T-helper 1 cell treated with Interleukin-12 subunit alpha and Interleukin-12 subunit beta and Interleukin-4 antibody, amounts not matched to agents 30 ng/mL and 1 ng/mL, for 36 hours (primary cell): ENCODE measurements around the gene MRPL45. TPM values are rescaled to one million over a fixed set of nuclear protein-coding genes. Genes with fewer than 3 reads are reported as not detected.
"Not testable (repeated sequence)": the region's sequence is repeated elsewhere in the genome, so short reads cannot be mapped to it uniquely, and the experiment has no call there.

Experiments
- intact Hi-C: fragments of 100-400 bp; cut with micrococcal nuclease; formaldehyde crosslinking; loops from one replicate; pipeline ENCODE4 v1.15.1; 2024
- total RNA-seq: library from RNA; stranded (reverse); gene quantifications from 2 replicates; pipeline ENCODE4 v1.2.3, GENCODE V29; 2022

The MRPL45 gene
- total RNA-seq, result 26.0 and 26.8 TPM in 2 replicates

DNA sequence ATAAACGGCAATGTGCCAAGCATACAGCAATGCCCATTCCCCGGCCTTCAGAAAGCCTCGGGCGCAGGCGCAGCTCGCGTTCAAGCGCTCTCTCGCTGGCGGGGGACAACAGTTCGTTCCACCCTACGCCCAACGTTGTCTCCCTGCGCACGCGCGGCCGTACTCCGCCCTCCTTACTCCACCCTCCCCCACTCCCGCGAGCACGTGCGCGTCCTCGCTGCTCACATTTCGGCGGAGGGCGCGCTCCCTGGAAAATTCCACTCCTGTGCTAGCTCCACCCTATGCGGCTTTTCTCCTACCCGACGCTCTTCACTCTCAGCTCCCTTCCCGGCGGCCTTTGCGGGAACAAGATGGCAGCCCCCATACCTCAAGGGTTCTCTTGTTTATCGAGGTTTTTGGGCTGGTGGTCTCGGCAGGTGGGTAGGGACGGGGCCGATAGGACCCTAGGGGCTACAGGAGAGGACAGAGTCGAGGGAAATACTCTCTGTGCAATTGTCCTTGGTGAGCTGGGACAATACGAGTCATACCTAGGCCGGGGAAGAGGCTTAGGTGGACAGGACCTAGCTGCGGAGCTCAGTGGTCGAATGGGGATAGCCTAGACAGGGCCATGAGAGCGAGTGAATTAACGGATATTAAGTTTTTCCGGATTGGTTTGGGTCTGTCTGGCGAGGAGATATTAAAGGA, at the start of gene MRPL45:
Gene MRPL45 (plus strand): TSS at position 335 of the 684 bp plus-strand sequence. CDS start 16 bp downstream, at position 351.
- intact Hi-C loops, result loop anchor here (2.0 kb wide), 1 partner anchor 54 kb away; the partner anchor contains the start of gene SOCS7

DNA sequence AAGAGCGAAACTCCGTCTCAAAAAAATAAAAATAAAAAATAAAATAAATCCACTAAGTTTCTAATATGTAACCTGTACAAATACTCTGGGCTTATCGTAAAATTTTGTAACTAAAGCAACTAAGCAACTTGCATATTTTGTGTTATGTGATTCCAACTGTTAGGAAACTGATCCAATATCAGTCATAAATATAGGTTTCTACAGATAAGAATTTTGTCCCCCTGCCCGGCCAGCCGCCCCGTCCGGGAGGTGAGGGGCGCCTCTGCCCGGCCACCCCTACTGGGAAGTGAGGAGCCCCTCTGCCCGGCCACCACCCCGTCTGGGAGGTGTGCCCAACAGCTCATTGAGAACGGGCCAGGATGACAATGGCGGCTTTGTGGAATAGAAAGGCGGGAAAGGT, 43.8 kb upstream of the MRPL45 start:
- intact Hi-C loops, result not testable (repeated sequence)

DNA sequence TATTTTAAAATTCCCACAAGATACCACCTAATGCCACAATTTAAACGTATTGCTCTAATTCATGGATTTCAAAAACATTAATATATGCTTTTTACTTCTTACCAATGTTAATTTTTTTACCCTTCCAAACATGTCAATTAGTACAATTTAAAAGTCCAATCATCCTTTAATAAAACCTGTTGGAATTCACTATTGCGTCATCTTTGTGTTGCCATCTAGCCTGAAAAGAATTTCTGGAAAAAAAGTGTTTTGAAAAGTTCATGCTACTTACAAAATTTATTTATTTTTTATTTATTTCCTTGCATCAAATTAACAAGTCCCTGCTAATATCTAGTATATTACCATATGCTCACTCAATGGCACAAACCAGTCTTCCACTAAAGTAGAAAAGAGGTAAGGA, 42.6 kb upstream of the MRPL45 start:
- intact Hi-C loops, result not testable (repeated sequence)

DNA sequence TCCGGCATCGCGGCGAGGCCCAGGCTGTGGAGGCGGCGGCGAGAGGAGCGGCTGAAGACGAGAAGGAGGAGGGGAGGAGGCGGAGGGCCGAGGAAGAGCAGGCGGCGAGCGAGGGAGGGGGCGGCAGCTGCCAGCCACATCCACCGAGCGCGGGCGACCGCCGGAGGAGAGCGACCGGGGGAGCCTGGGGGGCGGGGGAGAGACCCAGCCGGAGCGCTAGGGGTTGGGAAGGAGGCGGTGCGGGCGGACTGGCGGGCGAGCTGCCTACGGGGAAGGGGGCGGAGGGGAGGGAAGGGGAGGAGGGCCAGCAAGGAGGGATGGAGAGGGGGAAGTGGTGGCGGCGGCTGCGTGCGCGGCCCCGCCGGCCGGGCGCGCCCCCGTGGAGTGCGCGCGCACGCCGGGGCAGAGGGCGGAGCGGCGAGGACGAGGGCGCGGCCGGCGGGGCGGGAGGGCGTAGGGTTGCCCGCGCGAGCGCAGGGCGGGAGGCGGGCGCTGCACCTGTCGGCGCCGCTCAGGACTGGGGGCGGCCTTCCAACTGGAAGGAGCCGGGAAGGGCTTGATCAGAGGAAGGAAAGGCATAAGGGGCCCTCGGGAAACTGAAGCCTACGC, 39.9 kb upstream of the MRPL45 start:
- intact Hi-C loops, result not testable (repeated sequence)

DNA sequence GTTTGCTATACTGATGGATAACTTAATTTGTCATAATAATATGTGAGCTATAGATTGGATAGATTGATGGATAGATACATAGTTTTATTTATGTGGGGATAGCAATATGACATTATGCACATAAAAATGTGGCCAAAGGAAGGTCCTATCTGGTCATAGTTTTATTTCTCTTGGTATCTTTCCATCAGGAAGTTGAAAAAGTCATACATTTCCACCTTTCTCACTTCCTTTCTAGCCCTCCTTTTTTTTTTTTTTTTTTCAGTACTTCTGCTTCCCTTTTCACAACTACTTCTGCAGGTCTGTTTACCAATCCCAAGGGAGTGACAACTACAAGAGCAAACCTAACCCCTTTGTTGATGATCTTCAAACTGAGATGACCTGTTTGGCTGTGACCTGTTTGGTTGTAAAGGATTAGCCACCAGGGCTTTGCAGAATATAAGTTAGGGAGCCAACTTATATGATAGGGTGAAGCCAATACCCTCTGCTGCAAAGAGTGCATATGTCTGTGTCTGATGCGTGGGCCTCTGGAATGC, 30.9 kb upstream of the MRPL45 start:
- intact Hi-C loops, result not testable (repeated sequence)

DNA sequence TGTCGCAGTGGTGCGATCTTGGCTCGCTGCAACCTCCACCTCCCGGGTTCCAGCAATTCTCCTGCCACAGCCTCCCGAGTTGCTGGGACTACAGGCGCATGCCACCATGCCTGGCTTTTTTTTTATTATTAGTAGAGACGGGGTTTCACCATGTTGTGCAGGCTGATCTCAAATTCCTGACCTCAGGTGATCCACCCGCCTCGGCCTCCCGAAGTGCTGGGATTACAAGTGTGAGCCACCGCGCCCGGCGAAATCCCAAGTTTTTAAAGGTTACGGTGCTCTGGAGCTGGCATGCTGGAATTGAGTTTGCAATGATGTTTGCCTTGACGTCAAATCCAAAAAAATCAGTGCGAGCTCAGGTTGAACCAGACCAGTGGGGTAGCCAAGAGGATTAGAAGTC, 30.4 kb upstream of the MRPL45 start:
- intact Hi-C loops, result not testable (repeated sequence)

DNA sequence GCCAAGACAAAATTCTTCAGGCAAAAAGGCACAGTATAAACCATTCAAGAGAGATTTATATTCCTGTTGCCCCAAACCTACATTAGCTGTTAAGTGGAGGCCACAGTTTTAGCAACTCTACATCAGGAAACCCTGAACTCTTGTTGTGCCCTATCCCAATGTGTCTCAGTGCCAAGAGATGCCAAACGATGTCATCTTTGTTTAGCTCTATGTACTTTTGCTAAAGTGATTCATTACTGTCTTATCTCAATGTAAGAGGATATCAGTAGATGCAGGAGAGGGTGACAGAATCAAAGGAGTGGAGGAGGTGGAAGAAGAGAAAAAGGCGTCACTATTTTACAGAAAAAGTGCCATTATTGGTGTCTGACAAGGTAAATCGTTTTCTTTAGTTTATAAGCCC, 28.8 kb upstream of the MRPL45 start:
- intact Hi-C loops, result not testable (repeated sequence)

DNA sequence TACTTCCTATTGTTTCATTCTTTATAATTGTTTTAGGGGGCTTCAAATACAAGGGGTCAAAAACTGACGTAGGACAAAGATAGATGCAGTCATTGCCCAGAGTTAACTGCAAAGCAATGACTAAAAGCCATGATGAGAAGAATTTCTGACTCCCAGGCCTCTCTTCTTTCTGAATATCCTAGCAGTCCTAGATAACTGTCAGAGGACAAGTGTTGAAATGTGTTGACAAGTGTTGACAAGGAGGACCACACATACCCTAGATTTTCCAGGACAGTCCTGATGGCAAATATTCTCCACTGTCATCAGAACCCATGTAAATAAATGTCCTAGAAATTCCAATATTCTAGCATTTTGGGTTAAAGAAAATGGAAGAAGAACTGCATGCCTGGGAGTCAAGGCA, 27.9 kb upstream of the MRPL45 start:
- intact Hi-C loops, result not testable (repeated sequence)

DNA sequence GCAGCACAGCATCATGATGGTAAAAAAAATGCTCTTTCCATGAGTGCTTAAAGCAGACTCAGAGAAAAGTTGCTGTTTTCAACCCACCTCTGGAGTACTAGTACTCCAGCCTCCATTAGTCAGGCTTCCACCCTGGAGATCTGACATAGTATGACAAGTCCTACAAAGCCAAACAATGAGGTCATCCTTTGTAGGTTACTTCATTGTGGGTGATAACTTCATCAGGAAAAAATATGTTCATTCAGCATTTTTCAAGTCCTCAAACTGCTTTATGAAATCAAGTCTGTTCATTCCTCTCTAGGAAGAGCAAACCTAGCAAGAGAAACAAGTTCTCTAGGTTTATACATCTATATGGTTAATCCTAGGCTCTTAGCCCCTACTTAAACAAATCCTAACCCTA, 27.4 kb upstream of the MRPL45 start:
- intact Hi-C loops, result not testable (repeated sequence)

DNA sequence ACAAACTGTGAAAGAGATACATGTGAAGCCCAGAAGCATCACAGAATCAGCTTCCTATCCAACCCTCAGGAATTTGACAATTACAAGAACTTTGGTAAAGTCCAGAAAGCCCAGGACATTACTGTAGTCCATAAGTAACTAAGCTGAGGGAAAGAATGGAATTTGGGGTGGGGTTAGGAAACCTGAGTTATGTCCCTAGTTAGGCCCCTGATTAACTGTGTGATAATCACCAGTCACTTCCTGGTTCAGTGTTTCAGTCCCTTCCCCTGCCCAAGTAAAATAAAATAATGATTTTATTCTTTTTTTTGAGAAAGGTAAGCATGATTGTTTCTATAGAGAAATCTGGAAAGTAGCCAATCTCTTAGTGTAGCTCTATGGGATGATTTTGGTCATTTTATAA, 11.0 kb upstream of the MRPL45 start:
- intact Hi-C loops, result not testable (repeated sequence)

DNA sequence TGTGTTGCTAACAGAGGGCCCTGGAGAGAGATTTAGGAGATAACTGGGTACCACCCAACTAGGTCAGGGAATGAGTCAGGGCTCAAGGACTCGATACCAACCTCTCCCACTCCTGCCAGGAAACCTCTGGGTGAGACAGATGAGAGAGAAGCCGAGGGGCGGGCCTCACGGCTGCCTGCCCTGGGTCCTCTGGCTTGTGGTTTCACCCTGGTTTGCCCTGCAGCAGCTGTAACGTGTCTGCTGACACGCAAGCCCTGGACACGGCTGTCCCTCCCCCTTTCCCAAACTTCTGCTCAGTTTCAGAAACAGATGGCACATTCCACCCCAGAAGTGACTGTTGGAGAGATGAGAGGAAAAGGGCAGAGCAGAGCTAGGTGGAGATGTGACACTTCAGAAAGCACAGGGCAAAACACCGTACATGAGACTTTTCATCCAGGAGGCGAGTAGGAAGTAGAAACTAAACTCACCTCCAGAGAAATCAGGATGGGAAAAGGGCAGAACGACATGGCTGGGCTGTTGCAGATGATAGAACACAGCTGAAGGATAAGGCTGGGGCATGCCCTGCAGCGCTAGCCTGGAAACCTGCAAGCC, 10.4 kb upstream of the MRPL45 start:
- intact Hi-C loops, result not testable (repeated sequence)

DNA sequence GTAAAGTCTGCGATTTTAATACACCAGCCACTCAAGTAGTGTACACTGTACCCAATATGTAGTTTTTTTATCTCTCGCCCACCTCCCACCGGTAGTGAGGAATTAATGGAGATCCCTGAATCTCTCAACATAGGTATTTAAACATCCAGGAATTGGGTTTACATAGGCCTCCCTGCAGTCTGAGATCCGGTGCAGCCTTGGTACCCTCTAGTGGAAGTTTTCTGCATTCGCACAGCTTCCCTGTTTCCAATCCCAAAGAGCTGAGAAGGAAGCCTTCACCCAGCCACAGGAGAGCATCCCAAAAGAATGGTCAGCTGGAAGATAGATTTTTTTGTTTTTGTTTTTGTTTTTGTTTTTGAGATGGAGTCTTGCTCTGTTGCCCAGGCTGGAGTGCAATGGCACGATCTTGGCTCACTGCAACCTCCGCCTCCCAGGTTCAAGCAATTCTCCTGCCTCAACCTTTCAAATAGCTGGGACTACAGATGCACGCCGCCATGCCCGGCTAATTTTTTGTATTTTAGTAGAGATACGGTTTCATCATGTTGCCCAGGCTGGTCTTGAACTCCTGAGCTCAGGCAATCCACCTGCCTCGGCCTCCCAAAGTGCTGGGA, 8.6 kb upstream of the MRPL45 start:
- intact Hi-C loops, result not testable (repeated sequence)

DNA sequence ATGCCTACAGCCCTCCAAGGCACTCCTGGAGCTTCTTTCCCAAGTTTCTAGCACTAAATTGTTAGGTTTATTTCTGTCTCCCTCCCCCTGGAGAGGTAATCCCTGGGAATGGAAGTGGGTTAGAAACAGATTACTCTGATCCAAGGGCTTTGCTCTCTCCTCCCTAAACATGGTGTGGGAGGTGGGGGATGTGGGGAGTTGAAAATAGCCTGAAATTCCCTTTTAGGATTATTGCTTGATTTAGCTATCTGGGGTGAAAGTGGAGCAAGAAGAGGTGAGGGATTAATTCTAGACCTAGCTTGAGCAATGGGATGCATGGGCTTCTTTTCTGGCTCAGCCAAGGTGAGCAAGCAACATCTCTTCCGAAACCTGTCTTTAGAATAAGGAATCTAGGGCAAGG, 7.2 kb upstream of the MRPL45 start:
- intact Hi-C loops, result not testable (repeated sequence)

DNA sequence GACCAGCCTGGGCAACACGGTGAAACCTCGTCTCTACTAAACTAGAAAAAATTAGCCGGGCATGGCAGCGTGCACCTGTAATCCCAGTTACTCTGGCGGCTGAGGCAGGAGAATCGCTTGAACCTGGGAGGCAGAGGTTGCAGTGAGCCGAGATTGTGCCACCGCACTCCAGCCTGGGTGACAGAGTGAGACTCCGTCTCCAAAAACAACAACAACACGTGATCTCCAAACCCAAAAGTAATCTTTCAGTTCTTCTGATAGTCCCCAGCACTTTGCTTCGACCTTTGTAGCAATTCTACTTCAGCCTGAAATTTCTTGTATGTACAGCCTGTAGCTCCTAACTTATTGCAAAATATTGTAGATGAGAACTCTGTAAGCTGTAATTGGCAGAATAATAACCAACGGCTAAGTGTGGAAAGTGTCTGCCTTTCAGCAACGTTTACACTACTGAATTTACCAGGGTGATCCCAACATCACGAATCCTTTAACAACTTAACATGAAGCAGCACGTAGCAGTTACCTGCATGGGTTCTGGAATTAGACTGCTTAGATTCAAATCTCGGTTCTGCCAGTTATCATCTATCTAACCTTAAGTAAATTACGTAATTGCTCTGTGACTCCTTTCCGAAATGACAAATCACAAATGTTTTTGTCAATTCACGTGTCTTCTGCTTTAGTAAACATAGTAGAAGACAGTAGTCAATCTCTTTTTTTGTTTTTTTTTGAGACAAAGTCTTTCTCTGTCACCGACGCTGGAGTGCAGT, 1.2 kb upstream of the MRPL45 start:
- intact Hi-C loops, result loop anchor here (2.0 kb wide), 1 partner anchor 55 kb away; the partner anchor contains the start of gene SOCS7

DNA sequence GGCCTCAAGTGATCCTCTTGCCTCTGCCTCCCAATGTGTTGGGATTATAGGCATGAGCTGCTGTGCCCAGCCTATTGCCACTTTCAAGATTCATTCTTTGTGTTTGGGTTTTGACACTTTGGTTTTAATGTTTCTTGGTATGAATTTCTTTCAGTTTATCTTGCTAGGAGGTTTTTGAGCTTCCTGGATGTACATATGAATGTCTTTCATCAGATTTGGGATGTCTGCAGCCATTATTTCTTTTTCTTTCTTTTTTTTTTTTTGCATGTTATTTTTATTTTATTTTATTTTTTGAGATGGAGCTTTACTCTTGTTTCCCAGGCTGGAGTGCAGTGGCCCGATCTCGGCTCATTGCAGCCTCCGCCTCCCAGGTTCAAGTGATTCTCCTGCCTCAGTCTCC, 18.5 kb downstream of the MRPL45 start:
- intact Hi-C loops, result no loop called here

DNA sequence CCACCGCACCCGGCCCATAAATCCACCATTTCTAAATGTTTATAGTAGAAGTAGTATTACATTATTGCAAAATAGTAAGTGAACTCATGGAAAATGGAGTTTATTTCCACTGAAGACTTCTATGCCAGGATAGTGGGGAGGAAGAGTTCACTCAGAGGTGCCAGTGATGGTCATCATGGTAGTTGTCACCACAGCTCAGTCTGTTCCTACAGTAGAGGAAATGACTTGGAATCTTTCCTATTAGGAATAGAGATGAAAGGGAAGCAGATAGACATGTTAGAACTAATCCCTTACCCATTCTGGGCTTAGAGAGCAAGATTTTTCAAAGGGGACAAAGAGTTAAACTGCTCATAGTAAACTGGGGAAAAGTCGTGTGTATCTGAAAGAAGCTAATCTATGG, 20.1 kb downstream of the MRPL45 start:
- intact Hi-C loops, result no loop called here

DNA sequence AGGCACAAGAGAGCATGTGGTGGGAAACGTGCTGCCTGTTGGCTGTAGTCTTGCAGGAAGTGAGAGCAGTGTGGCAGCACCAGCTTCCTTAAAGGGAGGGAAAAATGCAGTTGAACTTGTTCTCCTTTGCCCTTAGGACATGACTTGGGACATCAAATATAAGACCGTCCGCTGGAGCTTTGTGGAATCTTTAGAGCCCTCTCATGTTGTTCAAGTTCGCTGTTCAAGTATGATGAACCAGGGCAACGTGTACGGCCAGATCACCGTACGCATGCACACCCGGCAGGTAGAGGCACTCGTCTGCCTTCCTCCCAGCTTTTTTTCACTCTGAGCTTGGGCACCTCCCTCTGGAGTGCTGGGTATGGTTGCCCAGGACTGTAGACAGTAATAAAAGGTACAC, 23.5 kb downstream of the MRPL45 start:
- intact Hi-C loops, result no loop called here

DNA sequence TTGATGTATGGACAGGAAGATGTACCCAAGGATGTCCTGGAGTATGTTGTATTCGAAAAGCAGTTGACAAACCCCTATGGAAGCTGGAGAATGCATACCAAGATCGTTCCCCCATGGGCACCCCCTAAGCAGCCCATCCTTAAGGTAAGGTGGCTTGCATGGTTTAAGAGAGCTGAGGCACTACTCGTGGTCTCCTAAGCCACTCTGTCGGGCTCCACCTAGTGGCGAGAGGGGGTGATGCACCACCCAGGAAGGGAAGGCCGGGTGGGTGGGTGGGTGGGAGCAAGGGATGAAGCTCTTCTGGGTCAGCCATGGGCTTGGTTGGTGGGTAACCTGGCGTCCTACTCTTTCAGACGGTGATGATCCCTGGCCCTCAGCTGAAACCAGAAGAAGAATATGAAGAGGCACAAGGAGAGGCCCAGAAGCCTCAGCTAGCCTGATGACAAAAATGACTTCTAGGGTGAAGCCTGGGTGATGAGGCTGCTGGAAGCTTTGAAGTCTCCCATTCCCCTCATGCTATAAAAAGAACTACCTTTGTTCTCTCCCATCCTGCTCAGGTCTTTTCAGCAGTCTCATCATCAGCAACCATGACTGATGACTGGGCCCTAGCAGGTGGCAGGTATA, 25.3 kb downstream of the MRPL45 start:
- intact Hi-C loops, result no loop called here

DNA sequence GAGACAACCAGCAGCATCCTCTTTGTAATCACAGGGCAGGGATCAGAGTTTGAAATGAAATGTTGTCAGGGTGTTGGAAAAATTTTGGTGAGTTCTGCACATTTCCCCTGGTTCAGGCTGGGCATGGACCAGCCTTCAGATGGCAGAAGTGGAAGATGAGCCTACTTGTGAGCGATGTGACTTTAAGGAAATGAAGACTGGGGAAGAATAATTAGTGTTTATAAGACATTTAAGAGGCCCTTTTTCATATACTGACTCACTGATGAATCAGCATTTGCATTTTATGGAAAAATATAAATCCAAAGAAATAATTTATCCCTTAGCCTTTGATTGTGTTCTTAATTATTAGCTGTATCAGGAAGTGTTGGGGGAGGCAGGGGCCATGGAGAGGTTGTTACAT, 25.9 kb downstream of the MRPL45 start:
- intact Hi-C loops, result no loop called here

DNA sequence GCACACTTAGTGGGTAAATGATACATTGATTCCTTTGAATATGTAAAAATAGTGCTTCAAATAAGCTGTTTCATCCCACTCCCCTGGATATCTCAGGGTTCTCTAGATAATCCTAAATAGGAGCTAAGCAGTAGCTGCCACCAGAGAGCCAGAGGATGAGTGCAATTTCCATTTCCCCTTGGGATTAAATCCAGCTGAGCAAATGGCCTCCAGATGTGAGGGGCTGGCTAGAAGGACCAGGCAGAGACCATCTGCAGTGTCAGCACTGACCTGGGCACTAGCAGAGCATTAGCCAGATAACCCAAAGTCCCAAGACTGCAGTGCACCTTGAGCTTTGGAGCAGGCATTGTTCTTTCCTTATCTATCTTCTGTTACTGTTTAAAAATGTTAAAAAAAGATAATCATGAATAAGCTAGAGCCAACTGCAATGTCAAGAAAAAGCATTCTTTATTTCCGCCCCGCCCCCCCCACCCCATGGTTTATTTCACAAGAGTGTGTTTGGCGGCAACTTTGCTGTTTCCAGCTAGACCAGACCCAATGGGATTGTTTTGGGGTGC, 27.3 kb downstream of the MRPL45 start:
- intact Hi-C loops, result no loop called here
